ENCODE measurements around the gene ALDOA. TPM values are rescaled to one million over a fixed set of nuclear protein-coding genes. Genes with fewer than 3 reads are reported as not detected.
A peak's percentile ranks its signal among the peaks of the same experiment; 100 is the strongest.

The ALDOA gene
- polyA plus RNA-seq, 1 experiment, result 631 TPM

- DNase-seq (ENCODE audit: low read depth, low spot score), result no peak
- H3K4me3 ChIP-seq (ENCODE audit: low read depth, low read length), result peak overlapping the region; percentile 7
- no peak for TF ChIP-seq CTCF (IDR thresholded peaks at IDR 0.05; ENCODE audit: low read depth, low read length)
- CTCF ChIA-PET, result interaction anchor here (0.5 kb wide), 1 partner anchor 35 kb away, joined by 3 read pairs; no protein-coding TSS in a partner anchor
- POLR2A ChIA-PET, result interaction anchor here (0.7 to 1.0 kb wide), 2 partner anchors 18 to 110 kb away, joined by 4 to 7 read pairs; no protein-coding TSS in a partner anchor
- no peaks in the 10 kb centered on the region for H3K27me3 ChIP-seq (ENCODE audit: control insufficient read depth, insufficient read depth, low read length)
- H3K27ac ChIP-seq (ENCODE audit: low read depth, low read length), result no peak overlapping the region
- peaks cover 6% of the 10 kb centered on the region; the same call in 1 of the 2 replicates for H3K9me3 ChIP-seq (ENCODE audit: control insufficient read depth, insufficient read depth, low read length)
Observed at GRCh38 chr16:30069611-30070462, 4.3 kb downstream of the ALDOA start.

GRCh38 chr16:30070490-30070889, 4.9 kb downstream of the ALDOA start:
- CTCF ChIA-PET, result interaction anchor here (0.5 kb wide), 1 partner anchor 35 kb away, joined by 3 read pairs; no protein-coding TSS in a partner anchor
- H3K4me3 ChIP-seq (ENCODE audit: low read depth, low read length), result no peak overlapping the region
- no peaks in the 10 kb centered on the region for H3K27me3 ChIP-seq (ENCODE audit: control insufficient read depth, insufficient read depth, low read length)
- peaks cover 6% of the 10 kb centered on the region; the same call in 1 of the 2 replicates for H3K9me3 ChIP-seq (ENCODE audit: control insufficient read depth, insufficient read depth, low read length)
- no peak for TF ChIP-seq CTCF (IDR thresholded peaks at IDR 0.05; ENCODE audit: low read depth, low read length)
- POLR2A ChIA-PET, result interaction anchor here (0.7 kb wide), 1 partner anchor 109 kb away, joined by 4 read pairs; no protein-coding TSS in a partner anchor
- no peak for DNase-seq (ENCODE audit: low read depth, low spot score)
- H3K27ac ChIP-seq (ENCODE audit: low read depth, low read length), result no peak overlapping the region

- peak; percentile 66 for DNase-seq (ENCODE audit: low read depth, low spot score)
- peak within 1 kb of the TSS; percentile 99 for H3K4me3 ChIP-seq (ENCODE audit: low read depth, low read length)
- ChIA-PET CTCF (interaction anchor here (1.0 kb wide), 1 partner anchor 9 kb away, joined by 3 read pairs; no protein-coding TSS in a partner anchor), POLR2A (interaction anchor here (0.7 to 4.7 kb wide), 4 partner anchors 9 to 499 kb away, joined by 3 to 24 read pairs (median 13); partner anchors contain the start of gene ALDOA)
- peaks cover 3% of the 10 kb centered on the region; the same call in 1 of the 2 replicates for H3K9me3 ChIP-seq (ENCODE audit: control insufficient read depth, insufficient read depth, low read length)
- H3K27ac ChIP-seq (ENCODE audit: low read depth, low read length), result peak within 1 kb of the TSS; percentile 81
- 0 out of 2 replicates have a peak, but pooled peaks have one; percentile 8 for TF ChIP-seq CTCF (IDR thresholded peaks at IDR 0.05; ENCODE audit: low read depth, low read length)
- H3K27me3 ChIP-seq (ENCODE audit: control insufficient read depth, insufficient read depth, low read length), result no peaks in the 10 kb centered on the region
Observed at GRCh38 chr16:30075503-30076275, 10.1 kb downstream of the ALDOA start, which contains the start of gene PPP4C. Gene PPP4C (plus strand): TSS chr16:30075994. CDS start chr16:30076378, 384 bp downstream.

GRCh38 chr16:30076276-30076791, 10.8 kb downstream of the ALDOA start:
- TF ChIP-seq CTCF (IDR thresholded peaks at IDR 0.05; ENCODE audit: low read depth, low read length), result no peak
- Histone ChIP-seq H3K27me3 (ENCODE audit: control insufficient read depth, insufficient read depth, low read length) (no peaks in the 10 kb centered on the region), H3K4me3 (ENCODE audit: low read depth, low read length) (peak overlapping the region; percentile 99), H3K9me3 (ENCODE audit: control insufficient read depth, insufficient read depth, low read length) (peaks cover 3% of the 10 kb centered on the region; the same call in 1 of the 2 replicates), H3K27ac (ENCODE audit: low read depth, low read length) (peak overlapping the region; percentile 75)
- POLR2A ChIA-PET, result interaction anchor here (0.6 to 4.7 kb wide), 2 partner anchors 10 to 15 kb away, joined by 3 to 24 read pairs; partner anchors contain the start of genes ALDOA and TBX6
- CTCF ChIA-PET, result interaction anchor here (1.0 kb wide), 1 partner anchor 10 kb away, joined by 3 read pairs; no protein-coding TSS in a partner anchor
- DNase-seq (ENCODE audit: low read depth, low spot score), result no peak

Data from AG04450 (cell line).